B cell (primary cell): ENCODE data around the gene UHRF1. TPM values are rescaled to one million over a fixed set of nuclear protein-coding genes. Genes with fewer than 3 reads are reported as not detected.

ENCODE experiments used
- ATAC-seq: fragments of 200-7000 bp; cut with Tn5 transposase; one replicate; pipeline ENCODE4 v1.10.0; 2021; ENCODE audit warnings: low read depth, mild to moderate bottlenecking, moderate number of reproducible peaks, moderate library complexity
- CTCF ChIA-PET: fragments of 350-600 bp; sonication (Branson Sonifier 250); formaldehyde crosslinking; loops from one replicate; lab custom pipeline; 2021; ENCODE audit warnings: antibody characterized with exemption, inconsistent platforms; lab: Charles Lee
- POLR2A ChIA-PET: fragments of 350-600 bp; sonication (Branson Sonifier 250); formaldehyde crosslinking; loops from one replicate; lab custom pipeline; 2021; ENCODE audit warnings: antibody characterized with exemption; lab: Charles Lee
- DNase-seq: peaks from one replicate; pipeline ENCODE4 v3.0.0; 2013
- H2AFZ ChIP-seq: 2 replicates; pipeline ENCODE4 v1.6.1; 2012; ENCODE audit warnings: mild to moderate bottlenecking, low read depth, low read length; ENCODE audit not compliant: insufficient read depth, poor library complexity, severe bottlenecking
- H3K27ac ChIP-seq, 2 donors: 1 replicate in 1 of 2; 2 replicates in 1 of 2; pipeline ENCODE4 v1.5.1; 2012 to 2013; ENCODE audit warnings: low read length in 2 of 2, mild to moderate bottlenecking in 2 of 2, moderate library complexity in 1 of 2
- H3K27me3 ChIP-seq, 4 experiments: fragments of 200-600 bp in 1 of 4; sonication (generic) in 1 of 4; replicated peaks in 1 of 4; 1 replicate in 2 of 4; 2 replicates in 2 of 4; pipeline versions ENCODE4 v1.6.1 to v1.7.0; 2013 to 2016; ENCODE audit warnings: low read length in 3 of 4, mild to moderate bottlenecking in 2 of 4, mixed read lengths in 1 of 4, moderate library complexity in 1 of 4; ENCODE audit not compliant: insufficient read depth in 4 of 4, control insufficient read depth in 3 of 4; ENCODE audit errors: control extremely low read depth in 1 of 4
- H3K36me3 ChIP-seq, 2 experiments: replicated peaks in 1 of 2; 1 replicate in 1 of 2; 2 replicates in 1 of 2; pipeline versions ENCODE4 v1.6.1 to v1.7.1; 2013; ENCODE audit warnings: low read length in 1 of 2; ENCODE audit not compliant: insufficient read depth in 2 of 2, control insufficient read depth in 1 of 2; ENCODE audit errors: control extremely low read depth in 1 of 2, extremely low read depth in 1 of 2
- H3K4me1 ChIP-seq, 2 donors: fragments of 200-600 bp in 1 of 2; sonication (generic) in 1 of 2; 1 replicate in 1 of 2; 2 replicates in 1 of 2; pipeline versions ENCODE4 v1.5.1 to v1.6.1; 2013 to 2017; ENCODE audit warnings: low read length in 2 of 2; ENCODE audit not compliant: control insufficient read depth in 2 of 2, insufficient read depth in 2 of 2
- H3K4me2 ChIP-seq: replicated peaks from 2 replicates; pipeline ENCODE3; 2012; ENCODE audit warnings: mild to moderate bottlenecking, low read depth, low read length; ENCODE audit not compliant: poor library complexity, severe bottlenecking
- H3K4me3 ChIP-seq, 5 experiments: fragments of 200-600 bp in 1 of 5; sonication (generic) in 1 of 5; 1 replicate in 3 of 5; 2 replicates in 2 of 5; pipeline versions ENCODE4 v1.5.1 to v1.7.0; 2011 to 2016; ENCODE audit warnings: low read length in 4 of 5, mild to moderate bottlenecking in 4 of 5, low read depth in 2 of 5, control low read depth in 1 of 5, moderate library complexity in 1 of 5; ENCODE audit not compliant: insufficient read depth in 1 of 5; ENCODE audit errors: control extremely low read depth in 1 of 5, extremely low read depth in 1 of 5
- H3K79me2 ChIP-seq: fragments of 200-600 bp; sonication (generic); one replicate; pipeline ENCODE4 v1.6.0; 2016; ENCODE audit warnings: low read length; ENCODE audit not compliant: control insufficient read depth, insufficient read depth
- H3K9ac ChIP-seq: fragments of 200-600 bp; sonication (generic); 2 replicates; pipeline ENCODE4 v1.6.1; 2017; ENCODE audit warnings: mild to moderate bottlenecking, low read length, moderate library complexity
- H3K9me3 ChIP-seq, 3 donors: one replicate each; pipeline versions ENCODE4 v1.6.1 to v1.7.1; 2013; ENCODE audit warnings: low read length in 2 of 3; ENCODE audit not compliant: control insufficient read depth in 2 of 3, insufficient read depth in 1 of 3; ENCODE audit errors: control extremely low read depth in 1 of 3
- H4K20me1 ChIP-seq: 2 replicates; pipeline ENCODE4 v1.6.0; 2012; ENCODE audit warnings: mild to moderate bottlenecking, low read length; ENCODE audit not compliant: insufficient read depth, control insufficient read depth, poor library complexity, severe bottlenecking
- H3K27ac Mint-ChIP-seq: one replicate; pipeline ENCODE4 v1.8.0; 2021; ENCODE audit warnings: mixed read lengths
- H3K27me3 Mint-ChIP-seq: one replicate; pipeline ENCODE4 v1.8.0; 2021; ENCODE audit warnings: mixed read lengths
- H3K4me1 Mint-ChIP-seq: one replicate; pipeline ENCODE4 v1.8.0; 2021; ENCODE audit warnings: mixed read lengths
- H3K4me3 Mint-ChIP-seq: one replicate; pipeline ENCODE4 v1.8.0; 2021; ENCODE audit warnings: mixed read lengths
- H3K9me3 Mint-ChIP-seq: one replicate; pipeline ENCODE4 v1.8.0; 2022; ENCODE audit warnings: mixed read lengths; ENCODE audit not compliant: insufficient read depth
- CTCF ChIP-seq: fragments of 200-600 bp; IDR thresholded peaks from one replicate; pipeline ENCODE4 v1.8.0; 2022; ENCODE audit warnings: antibody characterized with exemption, mild to moderate bottlenecking
- EZH2 ChIP-seq: IDR thresholded peaks from 2 replicates; pipeline ENCODE4 v1.6.1; 2012; ENCODE audit warnings: borderline replicate concordance, low read depth, mild to moderate bottlenecking, moderate library complexity, low read length; ENCODE audit not compliant: insufficient read depth, poor library complexity, severe bottlenecking
- WGBS: methylation state at CpG from one replicate; pipeline ENCODE4 v1.1.5; 2013; ENCODE audit warnings: missing lambda C conversion rate; ENCODE audit not compliant: insufficient coverage; 5-methylcytosine and 5-hydroxymethylcytosine counted together
- intact Hi-C: fragments of 100-400 bp; cut with micrococcal nuclease; formaldehyde crosslinking; loops from one replicate; pipeline ENCODE4 v1.10.0; 2022
- polyA plus RNA-seq: library from polyadenylated mRNA; depleted of rRNA; stranded (reverse); fragments of >200 nt; gene quantifications from 2 replicates; pipeline ENCODE4 v1.2.3, GENCODE V29; 2012
- total RNA-seq, 2 donors: library from RNA; stranded (reverse); fragments of 120-200 nt in 1 of 2; gene quantifications; 1 replicate in 1 of 2; 2 replicates in 1 of 2; pipeline versions ENCODE4 v1.2.3 to v1.2.4, GENCODE V29; 2013 to 2022

UHRF1 gene
- total and polyA plus RNA-seq, 2 donors (not counting 1 experiment from before 2014, with no cell fraction given): 0.32 to 0.55 TPM

GRCh38 chr19:4990306-4990705, 81.0 kb downstream of the UHRF1 start:
- peaks cover 91% of the 10 kb centered on the region for H3K79me2 ChIP-seq
- no peak overlapping the region for H3K4me3 Mint-ChIP-seq
- ATAC-seq (no peak), DNase-seq (no peak)
- H3K4me2 ChIP-seq: no peak overlapping the region
- H3K4me3 ChIP-seq: no peak overlapping the region
- TF ChIP-seq EZH2: no peak
- no peak for TF ChIP-seq CTCF
- H4K20me1 ChIP-seq: peaks cover 81% of the 10 kb centered on the region
- no peaks in the 10 kb centered on the region for H3K27me3 ChIP-seq
- H3K9ac ChIP-seq: no peak overlapping the region
- no peak overlapping the region for H3K27ac ChIP-seq
- no peak overlapping the region for H3K27ac Mint-ChIP-seq
- no peaks in the 10 kb centered on the region for H3K9me3 Mint-ChIP-seq
- 80% methylated on average over 5 of the region's 7 CpGs for WGBS
- intact Hi-C loops: no loop called here
- H3K36me3 ChIP-seq: no peaks in the 10 kb centered on the region
- H3K27me3 Mint-ChIP-seq: no peaks in the 10 kb centered on the region
- no peak overlapping the region for H2AFZ ChIP-seq
- peaks cover 19% of the 10 kb centered on the region for H3K4me1 Mint-ChIP-seq
- H3K4me1 ChIP-seq: no peaks in the 10 kb centered on the region
- ChIA-PET POLR2A (no interaction called here), CTCF (interaction anchor here (1.4 kb wide), 1 partner anchor 15 kb away, joined by 3 read pairs; no protein-coding TSS in a partner anchor)
- H3K9me3 ChIP-seq: peaks cover 0 to 24% (median 0%) of the 10 kb centered on the region in 3 donors

- peaks cover 70% of the 10 kb centered on the region for H4K20me1 ChIP-seq
- H3K4me2 ChIP-seq: no peak overlapping the region
- Mint-ChIP-seq H3K4me3 (no peak overlapping the region), H3K9me3 (no peaks in the 10 kb centered on the region), H3K27me3 (no peaks in the 10 kb centered on the region), H3K27ac (no peak overlapping the region), H3K4me1 (peaks cover 19% of the 10 kb centered on the region)
- H3K36me3 ChIP-seq: peaks cover 0 to under 1% of the 10 kb centered on the region in 2 experiments
- ATAC-seq (no peak), DNase-seq (no peak)
- H3K4me3 ChIP-seq: no peak overlapping the region
- intact Hi-C loops: no loop called here
- H2AFZ ChIP-seq: no peak overlapping the region
- no peaks in the 10 kb centered on the region for H3K27me3 ChIP-seq
- H3K9me3 ChIP-seq: peaks cover 0 to 24% (median 0%) of the 10 kb centered on the region in 3 donors
- 100% methylated on average over 8 of the region's 9 CpGs for WGBS
- POLR2A ChIA-PET: no interaction called here
- TF ChIP-seq EZH2: no peak
- peaks cover 86% of the 10 kb centered on the region for H3K79me2 ChIP-seq
- H3K9ac ChIP-seq: no peak overlapping the region
- no peak overlapping the region for H3K27ac ChIP-seq
- no peaks in the 10 kb centered on the region for H3K4me1 ChIP-seq
- CTCF ChIA-PET: no interaction called here
Observed at GRCh38 chr19:4991538-4991937, 82.2 kb downstream of the UHRF1 start.
